GM12891 (cell line): ENCODE measurements around the gene STX1B.

Experiments
- POLR2A ChIP-seq: IDR thresholded peaks from 2 replicates; pipeline ENCODE4 v1.6.1; 2011; ENCODE audit warnings: low read depth, low read length, control low read depth
- POLR2AphosphoS5 ChIP-seq: IDR thresholded peaks from 2 replicates; pipeline ENCODE4 v1.6.1; 2011; ENCODE audit warnings: low read depth, low read length, control low read depth
- POU2F2 ChIP-seq: IDR thresholded peaks from 2 replicates; pipeline ENCODE4 v1.6.1; 2011; ENCODE audit warnings: low read depth, mild to moderate bottlenecking, control low read depth, low read length, moderate library complexity

DNA sequence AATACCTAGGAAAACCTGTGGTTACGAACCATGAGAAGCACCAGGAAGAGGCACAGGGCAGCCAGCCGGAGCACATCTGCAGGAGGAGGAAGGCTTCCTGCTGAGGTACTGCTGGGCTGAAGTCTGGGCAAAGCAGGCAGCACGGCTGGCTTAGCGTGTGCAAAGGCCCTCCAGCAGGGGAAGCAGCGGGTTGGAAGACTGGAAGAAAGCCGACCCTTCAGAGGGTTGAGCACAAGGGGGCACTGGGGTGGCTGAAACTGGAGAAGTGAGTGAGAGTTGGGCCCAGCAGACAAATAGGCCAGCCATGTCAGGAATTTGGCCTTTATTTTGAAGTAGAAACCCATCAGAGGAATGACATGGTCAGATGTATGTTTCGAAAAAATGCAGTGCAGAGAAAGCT lies 37.6 kb downstream of the STX1B start:
- TF ChIP-seq POLR2AphosphoS5 (no peak), POLR2A (no peak), POU2F2 (no peak)
